GM04504 (cell line): ENCODE measurements around the gene ZSCAN2.

Experiments used
- DNase-seq: peaks from one replicate; pipeline ENCODE4 v3.0.0-alpha.2; 2012; ENCODE audit warnings: low read depth

ZSCAN2 gene

GRCh38 chr15:84598993-84599392 is 1.8 kb upstream of the ZSCAN2 start:
- peak; percentile 24 for DNase-seq

DNA sequence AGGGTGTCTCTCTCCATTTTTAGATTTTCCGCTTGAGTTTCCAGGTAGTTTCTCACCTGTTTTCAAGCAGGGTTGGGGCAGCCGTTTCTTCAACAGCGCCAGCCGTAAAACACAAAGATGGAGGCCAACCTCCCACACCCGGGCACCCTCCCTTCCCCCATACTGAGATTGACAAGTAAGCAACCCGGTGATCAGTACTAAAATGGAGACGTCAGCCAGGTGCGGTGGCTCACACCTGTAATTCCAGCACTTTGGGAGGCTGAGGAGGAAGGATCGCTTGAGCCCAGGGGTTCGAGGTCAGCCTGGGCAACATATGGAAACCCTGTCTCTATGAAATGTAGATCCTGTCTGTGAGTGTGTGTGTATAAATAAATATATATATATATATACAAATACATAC is 903 bp upstream of the ZSCAN2 start:
- no peak for DNase-seq

GRCh38 chr15:84600331-84600686 is 500 bp upstream of the ZSCAN2 start:
- DNase-seq, result peak; percentile 56

- DNase-seq, result no peak
These were observed 688 bp downstream of the ZSCAN2 start for GRCh38 chr15:84601555-84601838.

- no peak for DNase-seq
These were observed 3.0 kb downstream of the ZSCAN2 start for GRCh38 chr15:84603630-84604379.

- no peak for DNase-seq
These were observed 4.2 kb downstream of the ZSCAN2 start for GRCh38 chr15:84604826-84605553.

DNA sequence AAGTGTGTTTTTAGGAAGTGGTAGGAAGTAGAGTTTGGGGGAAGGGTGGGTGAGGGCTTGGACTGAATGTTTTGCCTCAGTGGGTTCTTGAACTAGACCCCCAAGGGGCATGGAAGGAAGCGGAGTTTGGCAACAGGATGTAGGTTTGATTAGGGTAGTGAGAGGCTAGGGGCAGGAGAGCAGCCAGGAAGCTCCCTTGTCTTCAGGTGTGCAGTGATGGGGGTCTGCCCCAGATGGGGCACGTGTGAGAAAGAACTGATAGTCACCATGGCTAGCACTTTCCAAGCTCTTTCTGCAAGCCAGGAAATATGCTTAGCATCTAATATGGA is 4.7 kb downstream of the ZSCAN2 start:
- no peak for DNase-seq

- no peak for DNase-seq
These were observed 5.9 kb downstream of the ZSCAN2 start for GRCh38 chr15:84606653-84607120.

GRCh38 chr15:84608707-84609284 is 8.0 kb downstream of the ZSCAN2 start:
- DNase-seq, result no peak

GRCh38 chr15:84609818-84610525 is 9.2 kb downstream of the ZSCAN2 start:
- DNase-seq, result no peak

DNA sequence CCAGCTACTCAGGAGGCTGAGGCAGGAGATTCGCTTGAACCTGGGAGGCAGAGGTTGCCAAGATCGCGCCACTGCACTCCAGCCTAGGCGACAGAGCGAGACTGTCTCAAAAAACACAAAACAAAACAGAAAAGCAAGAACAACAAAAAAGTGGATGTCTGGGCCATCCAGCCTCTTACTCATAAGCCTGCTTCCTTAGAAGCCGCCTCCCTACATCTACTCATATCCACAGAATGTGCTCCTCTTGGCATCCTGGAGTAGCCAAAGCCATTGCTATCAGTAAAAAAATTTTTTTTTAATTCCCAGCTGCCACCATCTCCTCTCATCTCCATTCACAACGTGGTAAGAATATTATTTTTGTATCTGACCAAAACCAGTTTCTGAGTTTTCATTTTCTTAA is 10.8 kb downstream of the ZSCAN2 start:
- no peak for DNase-seq

DNA sequence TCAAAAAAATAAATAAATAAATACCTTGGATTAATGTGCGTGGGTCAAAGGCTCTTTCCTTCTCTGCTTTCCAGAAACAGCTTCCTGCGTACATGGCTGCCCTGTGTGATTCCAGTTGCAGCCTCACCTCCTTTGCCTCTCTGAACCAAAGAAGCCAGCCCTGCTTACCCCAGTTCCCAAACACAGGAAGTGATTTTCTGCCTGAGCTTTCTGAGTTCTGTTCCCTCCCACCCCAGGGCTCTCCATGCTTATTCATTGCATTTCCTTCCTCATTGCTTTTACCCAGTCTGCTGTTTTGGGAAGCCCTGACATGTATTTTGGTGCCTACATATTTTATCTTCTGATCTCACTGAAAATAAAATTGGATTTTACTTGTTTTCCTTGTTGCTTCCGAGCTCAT is 15.4 kb downstream of the ZSCAN2 start:
- DNase-seq, result no peak

GRCh38 chr15:84620626-84621025 is 19.8 kb downstream of the ZSCAN2 start:
- no peak for DNase-seq

DNA sequence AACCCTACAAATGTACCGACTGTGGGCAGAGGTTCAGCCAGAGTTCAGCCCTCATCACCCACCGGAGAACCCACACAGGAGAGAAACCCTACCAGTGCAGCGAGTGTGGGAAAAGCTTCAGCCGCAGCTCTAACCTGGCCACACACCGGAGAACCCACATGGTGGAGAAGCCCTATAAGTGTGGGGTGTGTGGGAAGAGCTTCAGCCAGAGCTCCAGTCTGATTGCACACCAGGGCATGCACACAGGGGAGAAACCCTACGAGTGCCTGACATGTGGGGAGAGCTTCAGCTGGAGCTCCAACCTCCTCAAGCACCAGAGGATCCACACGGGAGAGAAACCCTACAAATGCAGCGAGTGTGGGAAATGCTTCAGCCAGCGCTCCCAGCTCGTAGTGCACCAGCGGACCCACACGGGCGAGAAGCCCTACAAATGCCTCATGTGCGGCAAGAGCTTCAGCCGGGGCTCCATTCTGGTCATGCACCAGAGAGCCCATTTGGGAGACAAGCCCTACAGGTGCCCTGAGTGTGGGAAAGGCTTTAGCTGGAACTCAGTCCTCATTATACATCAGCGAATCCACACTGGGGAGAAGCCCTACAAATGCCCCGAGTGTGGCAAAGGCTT is 20.7 kb downstream of the ZSCAN2 start:
- no peak for DNase-seq

- DNase-seq, result no peak
These were observed 23.6 kb downstream of the ZSCAN2 start for GRCh38 chr15:84624359-84624758.

- DNase-seq, result no peak
These were observed 24.3 kb downstream of the ZSCAN2 start for GRCh38 chr15:84625123-84625522.

GRCh38 chr15:84629033-84629432 is 28.2 kb downstream of the ZSCAN2 start:
- no peak for DNase-seq

DNA sequence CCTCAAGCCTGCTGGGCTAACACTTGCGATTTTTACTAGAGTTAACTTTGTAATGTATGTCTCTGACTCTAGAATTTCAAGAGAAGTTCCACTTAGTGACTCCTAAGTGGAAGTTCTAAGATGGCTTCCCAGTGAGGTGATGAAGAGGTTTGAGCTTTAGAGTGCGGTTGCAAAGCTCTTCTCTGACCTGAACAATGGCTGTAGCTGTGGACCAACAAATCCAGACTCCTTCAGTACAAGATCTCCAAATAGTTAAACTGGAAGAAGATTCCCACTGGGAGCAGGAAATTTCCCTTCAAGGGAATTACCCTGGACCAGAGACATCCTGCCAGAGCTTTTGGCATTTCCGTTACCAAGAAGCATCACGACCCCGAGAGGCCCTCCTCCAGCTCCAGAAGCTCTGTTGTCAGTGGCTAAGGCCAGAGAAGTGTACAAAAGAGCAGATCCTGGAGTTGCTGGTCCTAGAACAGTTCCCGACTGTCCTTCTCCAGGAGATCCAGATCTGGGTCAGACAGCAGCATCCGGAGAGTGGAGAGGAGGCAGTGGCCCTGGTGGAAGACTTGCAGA is 31.0 kb downstream of the ZSCAN2 start:
- no peak for DNase-seq

- peak; percentile 52 for DNase-seq
These were observed 32.8 kb downstream of the ZSCAN2 start for GRCh38 chr15:84633311-84634227.

DNA sequence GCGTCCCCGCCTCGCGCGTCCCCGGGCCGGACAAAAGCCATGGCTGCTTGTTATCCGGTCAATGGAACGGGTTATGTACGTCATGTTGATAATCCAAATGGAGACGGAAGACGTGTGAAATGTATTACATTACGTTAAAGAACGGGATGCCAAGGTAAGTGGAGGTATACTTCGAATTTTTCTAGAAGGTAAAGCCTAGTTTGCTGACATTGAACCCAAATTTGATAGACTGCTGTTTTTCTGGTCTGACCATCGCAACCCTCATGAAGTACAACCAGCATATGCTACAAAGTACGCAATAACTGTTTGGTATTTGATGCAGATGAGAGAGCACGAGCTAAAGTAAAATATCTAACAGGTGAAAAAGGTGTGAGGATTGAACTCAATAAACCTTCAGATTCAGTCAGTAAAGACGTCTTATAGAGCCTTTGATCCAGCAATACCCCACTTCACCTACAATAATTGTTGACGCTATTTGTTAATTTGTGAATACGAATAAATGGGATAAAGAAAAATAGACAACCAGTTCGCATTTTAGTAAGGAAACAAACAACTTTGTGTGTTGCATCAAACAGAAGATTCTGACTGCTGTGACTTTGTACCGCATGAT is 33.5 kb downstream of the ZSCAN2 start:
- DNase-seq, result no peak

DNA sequence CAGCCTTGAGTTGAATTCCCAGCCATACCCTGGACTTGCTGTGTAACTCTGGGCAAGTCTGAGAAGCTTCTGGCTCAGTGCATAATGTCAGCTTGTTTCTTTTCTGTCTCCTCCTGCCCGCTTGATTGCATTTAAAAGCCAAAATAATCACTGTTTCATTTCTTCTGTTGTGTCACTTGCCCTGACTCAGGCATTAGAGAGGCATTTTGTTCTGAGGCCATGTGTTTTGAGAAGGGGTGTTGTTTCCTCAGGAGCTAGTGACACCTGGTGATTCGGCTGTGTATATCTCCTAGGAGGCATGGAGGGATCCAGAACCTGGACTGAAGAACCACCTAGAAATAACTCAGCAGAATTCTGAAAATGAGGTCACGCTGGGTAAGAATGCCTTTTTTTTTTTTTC is 37.3 kb downstream of the ZSCAN2 start:
- DNase-seq, result no peak
